ENCODE measurements around the gene SLC25A25.
"Not testable (repeated sequence)": the region's sequence is repeated elsewhere in the genome, so short reads cannot be mapped to it uniquely, and the experiment has no call there.

The SLC25A25 gene
- 38.4 to 48.8 (median 39.3) reads per million in 3 experiments for total RNA-seq

- peak; percentile 100 for DNase-seq
Observed at GRCh38 chr9:128067645-128068385, at the start of gene SLC25A25. Gene SLC25A25 (plus strand): TSS chr9:128068232. CDS start chr9:128068320, 88 bp downstream.

- no peak for DNase-seq
Observed at GRCh38 chr9:128020692-128021091, 47.3 kb upstream of the SLC25A25 start.

DNA sequence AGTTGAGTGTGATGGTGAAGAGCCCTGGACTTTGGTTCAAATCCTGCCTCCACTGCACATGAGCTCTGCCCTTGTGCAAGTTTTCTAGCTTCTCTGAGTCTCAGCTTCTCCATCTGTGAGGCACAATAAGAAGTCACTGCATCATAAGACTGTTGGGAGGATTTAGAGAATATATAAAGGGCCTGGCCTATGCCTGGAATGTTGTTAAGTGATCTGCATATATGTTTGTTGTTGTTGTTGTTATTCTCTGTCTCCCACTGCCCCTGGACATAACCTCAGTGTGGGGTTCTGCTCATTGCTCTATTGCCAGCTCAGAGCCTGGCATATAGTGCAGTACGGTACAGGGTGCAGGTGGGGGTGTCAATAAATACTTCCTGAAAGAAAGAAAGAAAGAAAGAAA lies 46.9 kb upstream of the SLC25A25 start:
- DNase-seq = no peak

- DNase-seq = no peak
Observed at GRCh38 chr9:128022886-128023285, 45.1 kb upstream of the SLC25A25 start.

DNA sequence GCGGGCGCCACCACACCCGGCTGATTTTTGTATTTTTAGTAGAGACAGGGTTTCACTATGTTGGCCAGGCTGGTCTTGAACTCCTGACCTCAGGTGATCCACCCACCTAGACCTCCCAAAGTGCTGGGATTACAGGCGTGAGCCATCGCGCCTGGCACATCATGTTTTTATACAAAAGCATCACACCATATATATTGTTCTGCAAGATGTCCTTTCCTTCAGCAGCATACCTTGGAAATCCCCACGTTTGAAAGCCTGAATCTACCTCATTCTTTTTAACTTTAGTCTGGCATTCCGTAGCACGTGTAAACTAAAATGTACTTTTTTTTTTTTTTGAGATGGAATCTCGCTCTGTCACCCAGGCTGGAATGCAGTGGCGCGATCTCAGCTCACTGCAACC lies 44.4 kb upstream of the SLC25A25 start:
- not testable (repeated sequence) for DNase-seq

- no peak for DNase-seq
Observed at GRCh38 chr9:128024761-128025308, 43.2 kb upstream of the SLC25A25 start.

- no peak for DNase-seq
Observed at GRCh38 chr9:128025736-128026135, 42.3 kb upstream of the SLC25A25 start.

DNA sequence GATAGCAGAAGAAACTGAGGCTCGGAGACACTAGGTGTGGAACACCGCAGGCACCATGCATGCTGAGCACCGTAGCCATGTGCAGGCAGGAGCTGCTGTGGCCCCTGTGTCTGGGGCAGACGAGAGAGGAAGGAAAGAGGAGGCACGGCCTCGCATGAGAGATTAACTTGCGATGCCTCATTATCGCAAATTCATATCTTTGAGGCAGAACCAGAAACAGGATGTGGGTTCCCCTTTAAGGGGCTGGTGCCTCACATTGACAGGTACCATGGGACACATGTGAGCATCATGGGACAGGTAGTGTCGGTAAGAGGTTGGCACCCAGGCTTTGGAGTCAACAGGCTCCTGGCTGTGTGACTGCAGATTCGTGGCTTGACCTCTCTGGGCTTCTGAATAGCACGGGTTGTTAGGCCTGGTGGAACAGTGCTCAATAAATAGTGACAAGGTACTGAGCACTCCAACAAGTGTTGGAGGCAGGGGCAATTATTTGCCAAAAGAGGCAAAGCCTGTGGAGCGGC lies 41.7 kb upstream of the SLC25A25 start:
- DNase-seq = peak; percentile 95

DNA sequence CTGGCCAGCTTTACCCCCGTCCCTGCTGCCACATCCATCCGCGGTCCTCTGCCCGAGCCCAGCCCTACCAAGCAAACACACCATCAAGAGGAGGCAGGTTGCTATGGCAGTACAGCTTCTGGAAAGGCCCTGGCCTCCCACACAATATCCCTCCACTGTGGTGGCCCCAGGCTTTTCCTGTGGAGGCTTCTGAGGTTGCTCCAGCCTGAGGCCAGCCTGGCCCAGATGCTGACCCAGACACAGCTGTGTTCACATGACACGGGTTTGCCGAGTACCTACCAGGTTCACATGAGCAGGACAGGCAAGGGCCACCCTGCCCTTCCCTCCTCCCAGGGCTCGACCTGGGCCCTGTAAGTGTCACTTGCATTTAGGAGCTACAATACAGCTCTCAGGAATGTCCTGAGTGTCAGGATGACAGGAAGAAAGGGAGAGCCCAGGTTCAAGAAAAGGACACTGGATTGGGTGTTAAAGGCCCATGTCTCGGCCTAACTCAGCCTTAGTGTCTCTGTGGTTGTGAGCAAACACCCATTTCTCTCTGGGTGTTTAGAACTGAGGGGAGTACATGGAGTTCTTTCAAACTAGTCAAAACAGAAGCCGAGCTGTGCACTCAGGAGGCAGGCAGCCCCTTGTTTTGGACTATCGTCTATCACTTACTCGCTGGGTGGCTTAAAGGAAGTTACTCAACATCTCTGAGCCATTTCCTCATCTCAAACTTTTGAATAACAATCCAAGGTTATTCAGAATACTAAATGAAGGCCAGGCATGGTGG lies 41.1 kb upstream of the SLC25A25 start:
- peak; percentile 44 for DNase-seq

DNA sequence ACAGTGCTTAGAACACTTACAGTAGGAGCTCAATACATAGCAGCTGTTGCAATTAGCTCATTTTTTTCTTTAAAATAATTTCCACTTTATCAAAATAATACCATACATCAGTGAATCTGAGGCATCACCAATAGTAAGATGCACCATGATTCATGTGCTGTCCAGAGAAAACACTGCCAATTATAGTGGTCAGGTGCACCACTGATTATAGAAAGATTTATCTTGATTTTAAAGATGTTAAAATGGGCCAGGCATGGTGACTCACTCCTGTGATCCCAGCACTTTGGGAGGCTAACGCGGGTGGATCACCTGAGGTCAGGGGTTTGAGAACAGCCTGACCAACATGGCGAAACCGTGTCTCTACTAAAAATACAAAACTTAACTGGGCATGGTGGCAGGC lies 40.3 kb upstream of the SLC25A25 start:
- no peak for DNase-seq

- no peak for DNase-seq
Observed at GRCh38 chr9:128033609-128034008, 34.4 kb upstream of the SLC25A25 start.

- DNase-seq = peak; percentile 77
Observed at GRCh38 chr9:128034821-128035652, 33.0 kb upstream of the SLC25A25 start.

- not testable (repeated sequence) for DNase-seq
Observed at GRCh38 chr9:128036522-128036921, 31.5 kb upstream of the SLC25A25 start.

DNA sequence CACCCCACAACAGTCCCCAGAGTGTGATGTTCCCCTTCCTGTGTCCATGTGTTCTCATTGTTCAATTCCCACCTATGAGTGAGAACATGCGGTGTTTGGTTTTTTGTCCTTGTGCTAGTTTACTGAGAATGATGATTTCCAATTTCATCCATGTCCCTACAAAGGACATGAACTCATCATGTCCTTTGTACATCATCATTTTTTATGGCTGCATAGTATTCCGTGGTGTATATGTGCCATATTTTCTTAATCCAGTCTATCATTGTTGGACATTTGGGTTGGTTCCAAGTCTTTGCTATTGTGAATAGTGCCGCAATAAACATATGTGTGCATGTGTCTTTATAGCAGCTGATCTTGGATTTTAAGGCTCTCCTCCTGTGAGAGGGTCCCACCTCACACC lies 27.2 kb upstream of the SLC25A25 start:
- not testable (repeated sequence) for DNase-seq

DNA sequence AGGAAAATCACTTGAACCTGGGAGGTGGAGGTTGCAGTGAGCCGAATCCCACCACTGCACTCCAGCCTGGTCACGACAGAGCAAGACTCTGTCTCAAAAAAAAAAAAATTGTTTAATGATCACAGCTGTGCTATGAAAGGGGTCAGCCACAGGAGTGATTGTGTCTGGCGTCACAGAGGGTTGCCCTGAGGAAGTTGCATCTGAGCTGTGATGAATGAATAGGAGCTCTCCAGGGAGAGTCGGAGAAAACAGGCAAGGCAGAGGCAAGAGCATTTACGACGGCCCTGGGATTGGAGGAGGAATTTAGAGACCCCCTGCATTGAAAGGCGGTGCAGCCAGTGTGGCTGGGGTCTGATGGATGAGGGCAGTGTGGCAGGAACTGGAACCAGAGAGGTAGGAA lies 26.0 kb upstream of the SLC25A25 start:
- no peak for DNase-seq

- DNase-seq = no peak
Observed at GRCh38 chr9:128043467-128043868, 24.6 kb upstream of the SLC25A25 start.

- not testable (repeated sequence) for DNase-seq
Observed at GRCh38 chr9:128045409-128045808, 22.6 kb upstream of the SLC25A25 start.

GRCh38 chr9:128045831-128046230 lies 22.2 kb upstream of the SLC25A25 start:
- no peak for DNase-seq

- DNase-seq = no peak
Observed at GRCh38 chr9:128047231-128047630, 20.8 kb upstream of the SLC25A25 start.

DNA sequence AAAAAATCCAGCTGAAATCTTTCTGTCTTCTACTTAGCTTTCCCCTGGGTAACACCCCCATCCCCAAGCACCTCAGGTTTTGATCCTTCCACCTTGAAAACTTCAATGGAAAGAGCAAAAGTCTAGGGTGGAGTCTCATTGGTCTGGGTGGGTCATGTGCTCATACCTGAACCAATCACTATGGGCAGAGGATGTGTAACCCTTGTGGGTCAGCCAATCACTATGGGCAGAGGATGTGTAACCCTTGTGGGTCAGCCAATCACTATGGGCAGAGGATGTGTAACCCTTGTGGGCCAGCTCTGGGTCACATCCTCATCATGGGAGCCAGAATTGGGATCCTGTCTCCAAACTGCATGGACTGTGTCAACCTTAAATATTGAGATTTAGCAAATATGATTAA lies 19.4 kb upstream of the SLC25A25 start:
- DNase-seq = no peak

- no peak for DNase-seq
Observed at GRCh38 chr9:128049843-128050242, 18.2 kb upstream of the SLC25A25 start.

DNA sequence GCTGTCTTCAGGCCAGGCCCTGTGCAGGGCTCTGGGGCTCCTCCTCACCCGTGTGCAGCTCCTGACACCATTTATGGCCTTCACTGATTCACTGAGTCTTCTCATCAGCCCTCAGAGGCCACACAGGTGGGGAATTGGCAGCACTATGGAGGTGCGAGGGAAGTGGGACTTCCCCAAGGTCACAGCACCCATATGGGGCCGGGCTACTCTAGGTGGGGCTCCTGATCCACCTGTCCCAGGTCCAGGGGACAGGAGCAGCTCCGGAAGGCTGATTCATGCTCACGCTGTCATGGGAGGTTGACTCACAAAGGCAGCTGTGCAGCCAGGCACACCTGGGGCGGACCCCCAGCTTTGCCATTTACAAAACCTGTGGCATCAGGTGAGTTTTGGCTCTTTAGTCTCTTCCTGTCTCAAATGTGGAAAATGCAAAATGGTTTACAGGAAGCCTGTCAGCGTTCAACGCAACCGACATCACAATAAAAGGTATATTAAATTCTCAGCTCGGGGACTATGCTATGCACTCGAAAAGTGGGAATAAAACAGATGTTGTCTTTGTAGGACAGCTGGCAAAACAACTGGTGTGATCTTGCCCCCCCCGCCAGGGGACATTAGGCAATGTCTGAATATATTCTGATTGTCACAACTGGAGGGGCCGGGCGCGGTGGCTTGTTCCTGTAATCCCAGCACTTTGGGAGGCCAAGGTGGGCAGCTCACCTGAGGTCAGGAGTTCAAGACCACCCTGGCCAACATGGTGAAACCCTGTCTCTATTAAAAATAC lies 15.9 kb upstream of the SLC25A25 start:
- DNase-seq = no peak
